Large intestine (tissue), 3 donors: ENCODE measurements around the gene FBXW9. TPM values are rescaled to one million over a fixed set of nuclear protein-coding genes. Genes with fewer than 3 reads are reported as not detected.
A peak's percentile ranks its signal among the peaks of the same experiment; 100 is the strongest.
"Not testable (repeated sequence)": the region's sequence is repeated elsewhere in the genome, so short reads cannot be mapped to it uniquely, and the experiment has no call there.

Source experiments
- DNase-seq, 2 donors: peaks; one replicate each; pipeline versions ENCODE4 v3.0.0 to v3.0.0-alpha.2; 2013
- H3K27ac ChIP-seq: one replicate; pipeline ENCODE4 v1.5.1; 2013; ENCODE audit warnings: low read length
- H3K27me3 ChIP-seq: 2 replicates; pipeline ENCODE4 v1.6.1; 2013; ENCODE audit warnings: low read length; ENCODE audit not compliant: control insufficient read depth, insufficient read depth
- H3K36me3 ChIP-seq: 2 replicates; pipeline ENCODE4 v1.6.1; 2013; ENCODE audit warnings: low read length; ENCODE audit not compliant: control insufficient read depth, insufficient read depth
- H3K4me1 ChIP-seq: one replicate; pipeline ENCODE4 v1.6.1; 2013; ENCODE audit warnings: low read length; ENCODE audit not compliant: control insufficient read depth, insufficient read depth
- H3K4me3 ChIP-seq: one replicate; pipeline ENCODE4 v1.5.1; 2013; ENCODE audit warnings: low read length
- H3K9me3 ChIP-seq: one replicate; pipeline ENCODE4 v1.6.1; 2013; ENCODE audit warnings: mild to moderate bottlenecking, low read depth, low read length, moderate library complexity; ENCODE audit not compliant: control insufficient read depth
- WGBS: methylation state at CpG from one replicate; pipeline ENCODE4 v1.1.5; 2013; ENCODE audit warnings: low lambda C conversion rate; ENCODE audit not compliant: insufficient coverage; 5-methylcytosine and 5-hydroxymethylcytosine counted together
- polyA plus RNA-seq: library from polyadenylated mRNA; unstranded; fragments of 120-200 nt; gene quantifications from one replicate; pipeline ENCODE4 v1.2.1, GENCODE V29; 2013

FBXW9 gene
- polyA plus RNA-seq, 1 donor, result 9.5 TPM

DNA sequence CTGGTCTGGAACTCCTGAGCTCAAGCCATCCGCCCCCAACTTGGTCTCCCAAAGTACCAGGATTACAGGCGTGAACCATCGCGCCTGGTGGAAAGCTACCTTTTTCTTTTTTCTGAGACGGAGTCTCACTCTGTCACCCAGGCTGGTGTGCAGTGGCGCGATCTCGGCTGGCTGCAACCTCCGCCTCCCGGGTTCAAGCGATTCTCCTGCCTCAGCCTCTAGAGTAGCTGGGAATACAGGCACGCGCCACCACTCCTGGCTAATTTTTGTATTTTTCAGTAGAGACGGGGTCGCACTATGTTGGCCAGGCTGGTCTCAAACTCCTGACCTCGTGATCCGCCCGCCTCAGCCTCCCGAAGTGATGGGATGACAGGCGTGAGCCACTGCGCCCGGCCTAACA lies 994 bp upstream of the FBXW9 start:
- Histone ChIP-seq H3K4me1 (peaks cover 12% of the 10 kb centered on the region), H3K36me3 (peaks cover 34% of the 10 kb centered on the region)
- not testable (repeated sequence) for H3K4me3 ChIP-seq, H3K27me3 ChIP-seq, H3K9me3 ChIP-seq, H3K27ac ChIP-seq, DNase-seq
- no CpG with 5 or more reads among the region's 22 CpGs for WGBS

DNA sequence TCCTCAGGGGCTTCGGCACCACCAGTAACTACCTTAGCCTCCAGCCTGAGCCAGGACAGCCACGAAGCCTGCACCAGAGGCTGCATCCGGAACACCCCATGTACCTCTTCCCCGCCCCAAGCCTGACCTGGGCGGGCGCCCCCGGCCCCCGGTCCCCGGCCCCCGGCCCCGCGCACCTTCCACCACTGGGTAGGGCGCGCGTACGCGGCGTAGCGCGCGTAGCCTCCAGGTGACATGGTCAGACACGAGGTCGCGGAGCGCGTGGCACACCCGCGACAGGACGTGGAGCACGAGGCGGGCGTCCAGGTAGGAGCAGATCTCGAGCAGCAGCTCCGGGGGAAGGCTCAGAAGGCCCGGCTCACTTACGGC lies 450 bp downstream of the FBXW9 start:
- H3K4me3 ChIP-seq, result peak overlapping the region; percentile 98
- WGBS, result no CpG with 5 or more reads among the region's 36 CpGs
- H3K9me3 ChIP-seq, result no peaks in the 10 kb centered on the region
- H3K4me1 ChIP-seq, result peaks cover 12% of the 10 kb centered on the region
- H3K27ac ChIP-seq, result no peak overlapping the region
- DNase-seq, result no peak
- H3K27me3 ChIP-seq, result no peaks in the 10 kb centered on the region
- H3K36me3 ChIP-seq, result peaks cover 21% of the 10 kb centered on the region

DNA sequence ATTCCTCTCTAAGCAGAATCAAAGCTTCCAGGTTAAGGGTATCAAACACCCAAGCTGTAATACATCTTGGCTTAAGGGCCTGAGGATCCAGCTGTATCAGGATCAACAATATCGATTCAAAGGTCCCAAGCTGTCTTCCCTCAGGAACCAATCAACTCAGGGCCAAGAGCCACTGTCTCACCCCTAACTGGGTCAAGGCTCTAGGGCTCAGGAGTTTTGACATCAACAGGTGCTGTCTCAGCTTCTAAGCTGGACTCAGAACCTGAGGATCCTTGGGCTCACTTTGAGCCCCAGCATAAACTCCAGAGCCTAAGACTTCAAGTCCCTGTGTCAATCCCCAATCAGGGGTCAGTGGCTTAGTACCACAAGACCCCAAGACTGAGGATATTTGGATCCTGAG lies 917 bp downstream of the FBXW9 start:
- no peaks in the 10 kb centered on the region for H3K9me3 ChIP-seq
- peaks cover 16% of the 10 kb centered on the region for H3K36me3 ChIP-seq
- H3K27me3 ChIP-seq, result no peaks in the 10 kb centered on the region
- H3K4me1 ChIP-seq, result peaks cover 12% of the 10 kb centered on the region
- H3K4me3 ChIP-seq, result peak overlapping the region; percentile 98
- DNase-seq, result no peak
- no peak overlapping the region for H3K27ac ChIP-seq
- WGBS, result no CpG with 5 or more reads among the region's 1 CpG

DNA sequence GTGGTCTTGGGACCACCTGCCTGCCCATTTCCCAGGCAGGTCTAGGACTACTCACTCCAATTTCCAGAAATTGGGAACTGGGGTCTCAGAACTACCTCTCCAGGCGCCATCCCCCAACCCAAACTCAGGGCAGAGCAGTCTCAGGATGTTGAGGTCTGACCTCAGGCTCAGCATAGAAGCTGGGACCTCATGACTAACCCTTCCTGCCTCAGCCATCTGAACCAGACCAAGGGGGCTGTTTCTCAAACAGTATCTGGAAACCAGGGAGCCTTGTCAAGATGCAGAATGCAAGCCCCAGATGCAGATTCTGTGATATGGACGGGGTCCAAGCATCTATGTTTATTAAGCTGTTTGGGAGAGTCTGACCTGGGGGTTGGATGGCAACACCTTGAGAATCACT lies 1.3 kb downstream of the FBXW9 start:
- no CpG with 5 or more reads among the region's 2 CpGs for WGBS
- Histone ChIP-seq H3K4me3 (no peak overlapping the region), H3K36me3 (peaks cover 13% of the 10 kb centered on the region), H3K9me3 (no peaks in the 10 kb centered on the region), H3K27ac (no peak overlapping the region), H3K27me3 (no peaks in the 10 kb centered on the region), H3K4me1 (peaks cover 12% of the 10 kb centered on the region)
- no peak for DNase-seq

DNA sequence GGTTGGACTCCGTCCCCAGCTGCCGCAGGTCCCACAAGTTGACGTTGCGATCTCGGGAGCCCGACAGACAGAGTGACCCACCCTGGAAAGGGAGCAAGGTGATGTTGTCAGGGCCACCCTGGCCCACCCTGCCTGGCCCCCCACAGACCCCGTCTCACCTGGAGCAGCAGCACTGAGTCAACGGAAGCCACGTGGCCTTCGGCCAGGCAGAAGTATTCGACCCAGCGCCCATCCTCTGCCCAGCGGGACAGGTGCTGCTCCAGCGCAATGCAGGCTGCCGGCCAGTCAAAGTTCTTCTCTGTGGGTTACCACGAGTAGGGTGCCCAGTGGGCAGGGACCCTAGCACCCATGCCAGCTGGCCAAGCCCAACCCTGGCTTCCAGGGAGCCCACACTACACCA lies 1.8 kb downstream of the FBXW9 start:
- Histone ChIP-seq H3K4me3 (no peak overlapping the region), H3K9me3 (no peaks in the 10 kb centered on the region), H3K36me3 (peaks cover 10% of the 10 kb centered on the region), H3K27me3 (no peaks in the 10 kb centered on the region), H3K27ac (no peak overlapping the region), H3K4me1 (peaks cover 12% of the 10 kb centered on the region)
- no peak for DNase-seq
- no CpG with 5 or more reads among the region's 16 CpGs for WGBS

DNA sequence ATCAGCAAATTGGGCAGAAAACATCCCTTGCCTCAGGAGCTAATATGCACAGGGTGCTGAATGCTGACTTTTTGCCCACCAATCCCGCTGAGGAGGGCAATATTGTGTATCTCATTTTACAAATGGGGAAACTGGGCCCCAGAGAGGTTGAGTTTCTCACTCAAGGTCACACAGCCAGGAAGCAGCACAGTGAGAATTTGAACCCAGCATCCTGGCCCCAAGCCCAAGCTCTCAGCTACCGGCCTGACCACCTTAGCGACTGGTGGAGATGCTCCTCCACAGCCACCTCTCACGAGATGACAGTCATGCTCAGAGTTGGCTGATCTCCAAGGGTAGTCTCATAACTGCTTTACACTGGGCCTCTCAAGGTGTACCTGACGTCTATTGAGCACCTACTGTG lies 3.5 kb downstream of the FBXW9 start:
- no CpG with 5 or more reads among the region's 5 CpGs for WGBS
- peaks cover 12% of the 10 kb centered on the region for H3K4me1 ChIP-seq
- no peak overlapping the region for H3K4me3 ChIP-seq
- no peak overlapping the region for H3K27ac ChIP-seq
- H3K27me3 ChIP-seq, result no peaks in the 10 kb centered on the region
- no peaks in the 10 kb centered on the region for H3K9me3 ChIP-seq
- DNase-seq, result no peak
- peaks cover 6% of the 10 kb centered on the region for H3K36me3 ChIP-seq

DNA sequence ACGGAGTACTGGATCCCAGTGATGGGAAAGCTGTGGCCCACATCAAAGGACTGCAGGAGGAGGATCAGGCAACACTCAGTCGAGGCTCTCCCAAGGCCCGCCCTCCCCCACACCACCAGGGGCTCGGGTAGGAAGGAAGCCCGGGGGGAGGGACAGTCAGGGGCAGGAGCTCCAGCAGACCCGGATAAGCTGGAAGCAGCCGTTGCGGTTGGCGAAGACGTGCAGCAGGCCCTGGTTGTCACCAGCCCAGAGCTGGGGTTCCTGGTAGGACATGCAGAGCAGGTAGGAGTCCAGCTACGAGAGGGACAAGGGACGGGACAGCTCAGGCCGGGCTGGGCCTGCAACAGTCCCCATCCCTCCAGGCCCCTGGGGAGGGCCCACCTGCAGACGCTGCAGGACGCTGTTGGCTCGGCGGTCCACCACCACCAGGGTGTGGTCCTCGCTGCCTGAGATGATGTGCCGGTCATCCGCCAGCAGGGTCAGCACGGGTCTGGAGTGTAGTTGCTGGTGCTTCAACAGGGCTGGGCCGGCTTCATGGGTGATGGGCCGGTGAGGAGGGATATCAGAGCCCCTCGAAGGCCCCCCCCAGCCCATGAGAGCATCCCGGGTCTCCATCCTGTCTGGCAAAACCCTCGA lies 6.7 kb downstream of the FBXW9 start:
- Histone ChIP-seq H3K27ac (no peak overlapping the region), H3K4me1 (no peaks in the 10 kb centered on the region), H3K4me3 (no peak overlapping the region), H3K36me3 (peaks cover 6% of the 10 kb centered on the region), H3K27me3 (no peaks in the 10 kb centered on the region), H3K9me3 (no peaks in the 10 kb centered on the region)
- no CpG with 5 or more reads among the region's 26 CpGs for WGBS
- DNase-seq, result no peak

DNA sequence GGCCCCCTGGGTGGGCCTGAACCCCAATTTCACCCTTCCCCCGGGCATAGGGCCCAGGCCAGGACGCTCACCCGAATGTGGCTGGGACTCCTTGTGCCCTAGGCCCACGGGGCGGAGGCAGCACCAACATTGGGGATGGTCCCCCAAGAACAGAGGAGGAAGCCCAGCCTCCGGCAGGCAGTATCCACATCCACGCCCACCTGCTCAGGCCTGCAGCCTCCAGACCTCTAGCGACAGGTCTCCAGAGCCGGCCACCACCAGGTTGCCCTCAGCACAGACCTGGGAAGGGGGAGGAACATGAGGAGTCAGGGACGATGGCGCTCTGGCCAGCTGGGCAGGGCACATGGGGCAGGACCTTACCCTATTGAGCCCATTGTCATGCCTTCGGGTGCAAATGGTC lies 7.4 kb downstream of the FBXW9 start:
- peaks cover 6% of the 10 kb centered on the region for H3K36me3 ChIP-seq
- DNase-seq, result no peak
- no peaks in the 10 kb centered on the region for H3K9me3 ChIP-seq
- H3K4me3 ChIP-seq, result no peak overlapping the region
- H3K27ac ChIP-seq, result no peak overlapping the region
- WGBS, result no CpG with 5 or more reads among the region's 12 CpGs
- H3K4me1 ChIP-seq, result no peaks in the 10 kb centered on the region
- H3K27me3 ChIP-seq, result no peaks in the 10 kb centered on the region

DNA sequence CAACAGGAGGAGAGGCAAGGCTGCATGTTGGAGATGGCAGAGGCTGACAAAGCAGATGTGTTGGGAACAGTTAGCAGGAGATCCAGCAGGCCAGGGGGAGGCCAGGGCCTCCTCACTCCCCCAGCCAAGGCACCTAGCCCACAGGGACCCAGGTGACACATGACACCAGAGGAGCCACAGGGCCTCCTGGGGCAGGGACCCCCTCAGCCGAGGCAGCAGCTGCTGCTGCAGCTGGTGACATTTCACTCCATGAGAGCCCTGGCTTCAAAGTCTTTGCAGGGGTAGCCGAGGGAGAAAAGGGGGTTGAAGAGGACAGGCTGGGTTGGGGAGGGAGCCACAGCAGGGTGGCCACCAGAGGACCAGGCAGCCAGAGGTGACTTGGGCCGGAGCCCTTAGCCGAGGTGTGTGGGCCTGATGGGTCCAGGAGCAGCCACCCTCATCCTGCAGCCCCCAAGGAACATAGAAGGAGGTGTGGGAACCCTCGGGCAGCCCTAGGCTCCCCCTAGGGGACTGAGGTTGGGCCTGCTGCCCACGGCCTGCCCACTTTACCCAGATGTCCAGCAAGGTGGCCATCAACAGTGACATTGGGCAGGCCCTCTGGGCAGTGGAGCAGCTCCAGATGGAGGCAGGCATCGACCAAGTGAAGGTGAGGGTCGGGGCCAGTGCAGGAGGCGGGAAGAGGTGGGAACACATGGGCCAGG lies 8.8 kb downstream of the FBXW9 start, which contains the start of gene GNG14:
Gene GNG14 (plus strand): TSS at position 503 of the 701 bp plus-strand sequence. CDS start 51 bp downstream, at position 554.
- H3K4me1 ChIP-seq, result no peaks in the 10 kb centered on the region
- WGBS, result no CpG with 5 or more reads among the region's 9 CpGs
- no peaks in the 10 kb centered on the region for H3K27me3 ChIP-seq
- no peak within 1 kb of the TSS for H3K27ac ChIP-seq
- no peak for DNase-seq
- no peaks in the 10 kb centered on the region for H3K9me3 ChIP-seq
- no peak within 1 kb of the TSS for H3K4me3 ChIP-seq
- H3K36me3 ChIP-seq, result peaks cover 6% of the 10 kb centered on the region

DNA sequence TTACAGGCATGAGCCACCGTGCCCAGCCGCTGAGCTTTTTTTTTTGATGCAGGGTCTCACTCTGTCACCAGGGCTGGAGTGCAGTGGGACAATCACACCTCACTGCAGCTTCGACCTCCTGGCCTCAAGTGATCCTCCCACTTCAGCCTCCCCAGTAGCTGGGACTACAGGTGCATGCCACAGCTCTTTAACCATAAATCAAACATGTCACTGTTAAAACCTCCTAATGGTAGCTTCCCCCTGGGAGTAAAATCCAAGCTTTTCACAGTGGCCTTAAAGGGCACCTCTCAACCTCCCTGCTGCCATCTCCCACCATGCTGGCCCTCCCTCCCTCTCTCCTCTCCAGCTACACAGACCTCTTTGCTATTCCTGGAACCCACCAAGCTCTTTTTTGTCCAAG lies 10.6 kb downstream of the FBXW9 start:
- DNase-seq, result no peak
- Histone ChIP-seq H3K27ac (no peak overlapping the region), H3K4me1 (no peaks in the 10 kb centered on the region), H3K9me3 (no peaks in the 10 kb centered on the region), H3K36me3 (peaks cover 6% of the 10 kb centered on the region), H3K4me3 (no peak overlapping the region), H3K27me3 (no peaks in the 10 kb centered on the region)
- WGBS, result no CpG with 5 or more reads among the region's 3 CpGs
